HEK293 (cell line): ENCODE results near the gene NKD1.

Source experiments
- CTCF ChIA-PET: fragments of 350-600 bp; formaldehyde crosslinking; extraction: SDS; loops from one replicate; lab custom pipeline; 2021; ENCODE audit warnings: antibody characterized with exemption; lab: Yijun Ruan, JAX
- POLR2A ChIA-PET: fragments of 300-600 bp; formaldehyde crosslinking; extraction: SDS; loops from one replicate; lab custom pipeline; 2020; ENCODE audit warnings: antibody characterized with exemption, inconsistent platforms; lab: Yijun Ruan, JAX
- H3K27ac ChIP-seq: fragments of 200-500 bp; sonication (Bioruptor generic); 2 replicates; pipeline ENCODE4 v1.5.1; 2014; ENCODE audit warnings: low read depth, low read length, control low read depth, inconsistent platforms; ENCODE audit errors: extremely low read depth
- H3K36me3 ChIP-seq, 2 experiments: fragments of 200-500 bp in 1 of 2; sonication (Bioruptor generic) in 1 of 2; 1 replicate in 1 of 2; 2 replicates in 1 of 2; pipeline ENCODE4 v1.5.1; 2014 to 2017; ENCODE audit warnings: inconsistent platforms in 2 of 2, low read length in 2 of 2; ENCODE audit not compliant: control insufficient read depth in 2 of 2, insufficient read depth in 1 of 2
- H3K4me1 ChIP-seq: fragments of 200-500 bp; sonication (Bioruptor generic); 2 replicates; pipeline ENCODE4 v1.5.1; 2014; ENCODE audit warnings: mild to moderate bottlenecking, low read length, inconsistent platforms; ENCODE audit not compliant: control insufficient read depth, insufficient read depth
- H3K4me3 ChIP-seq: 2 replicates; pipeline ENCODE4 v1.5.1; 2011; ENCODE audit warnings: low read depth, mild to moderate bottlenecking, control low read depth, low read length, moderate library complexity
- H3K9me3 ChIP-seq: fragments of 200-500 bp; sonication (Bioruptor generic); 2 replicates; pipeline ENCODE4 v1.5.1; 2014; ENCODE audit warnings: low read depth, low read length, inconsistent platforms; ENCODE audit not compliant: control insufficient read depth, insufficient read depth
- KLF8 ChIP-seq: fragments of 450-650 bp; formaldehyde crosslinking; IDR thresholded peaks from 2 replicates; pipeline ENCODE4 v1.5.1; 2016; ENCODE audit warnings: missing biosample characterization, missing genetic modification characterization
- KLF9 ChIP-seq: fragments of 450-650 bp; formaldehyde crosslinking; IDR thresholded peaks from 2 replicates; pipeline ENCODE4 v1.5.1; 2016; ENCODE audit warnings: missing biosample characterization, missing genetic modification characterization, low read depth
- MYNN ChIP-seq: fragments of 450-650 bp; formaldehyde crosslinking; IDR thresholded peaks from 2 replicates; pipeline ENCODE4 v1.5.1; 2016; ENCODE audit warnings: missing biosample characterization, missing genetic modification characterization, borderline replicate concordance
- YY2 ChIP-seq: fragments of 450-650 bp; formaldehyde crosslinking; IDR thresholded peaks from 2 replicates; pipeline ENCODE4 v1.5.1; 2016; ENCODE audit warnings: missing biosample characterization, missing genetic modification characterization
- ZNF138 ChIP-seq: fragments of 450-650 bp; formaldehyde crosslinking; IDR thresholded peaks from 2 replicates; pipeline ENCODE4 v1.5.1; 2016; ENCODE audit warnings: missing biosample characterization, missing genetic modification characterization, borderline replicate concordance
- ZNF157 ChIP-seq: fragments of 450-650 bp; formaldehyde crosslinking; IDR thresholded peaks from 2 replicates; pipeline ENCODE4 v1.5.1; 2016; ENCODE audit warnings: missing biosample characterization, missing genetic modification characterization
- ZNF16 ChIP-seq: fragments of 450-650 bp; formaldehyde crosslinking; IDR thresholded peaks from 2 replicates; pipeline ENCODE4 v1.5.1; 2016; ENCODE audit warnings: low read depth, missing biosample characterization, missing genetic modification characterization
- ZNF202 ChIP-seq: fragments of 450-650 bp; formaldehyde crosslinking; IDR thresholded peaks from 2 replicates; pipeline ENCODE4 v1.5.1; 2016; ENCODE audit warnings: missing biosample characterization, missing genetic modification characterization, borderline replicate concordance
- ZNF274 ChIP-seq, 2 experiments: fragments of 200-500 bp in 1 of 2; fragments of 450-650 bp in 1 of 2; sonication (Bioruptor generic) in 1 of 2; formaldehyde crosslinking in 1 of 2; IDR thresholded peaks; 2 replicates each; pipeline versions ENCODE4 v1.5.1 to v1.6.1; 2014 to 2016; ENCODE audit warnings: borderline replicate concordance in 1 of 2, inconsistent platforms in 1 of 2, low read length in 1 of 2, missing biosample characterization in 1 of 2, missing genetic modification characterization in 1 of 2
- ZNF354C ChIP-seq: fragments of 450-650 bp; formaldehyde crosslinking; IDR thresholded peaks from 2 replicates; pipeline ENCODE4 v1.5.1; 2016; ENCODE audit warnings: missing biosample characterization, missing genetic modification characterization, low read depth, borderline replicate concordance
- ZNF391 ChIP-seq: fragments of 450-650 bp; formaldehyde crosslinking; IDR thresholded peaks from 2 replicates; pipeline ENCODE4 v1.5.1; 2016; ENCODE audit warnings: low read depth, missing biosample characterization, missing genetic modification characterization, borderline replicate concordance
- ZNF623 ChIP-seq: fragments of 450-650 bp; formaldehyde crosslinking; IDR thresholded peaks from 2 replicates; pipeline ENCODE4 v1.5.1; 2016; ENCODE audit warnings: missing biosample characterization, missing genetic modification characterization
- ZNF76 ChIP-seq: fragments of 450-650 bp; formaldehyde crosslinking; IDR thresholded peaks from 2 replicates; pipeline ENCODE4; 2016; ENCODE audit warnings: low read depth, missing biosample characterization, missing genetic modification characterization, borderline replicate concordance
- TF ChIP-seq, protein P1 (sequence below): fragments of 450-650 bp; formaldehyde crosslinking; IDR thresholded peaks from 2 replicates; pipeline ENCODE4 v1.5.1; 2016; ENCODE audit warnings: missing biosample characterization, missing genetic modification characterization
- TF ChIP-seq, protein P2 (sequence below): fragments of 450-650 bp; IDR thresholded peaks from 2 replicates; pipeline ENCODE4 v1.5.1; 2018; ENCODE audit warnings: missing biosample characterization, missing genetic modification characterization
- TF ChIP-seq, protein P3 (sequence below): fragments of 450-650 bp; formaldehyde crosslinking; IDR thresholded peaks from 2 replicates; pipeline ENCODE4 v1.5.1; 2017; ENCODE audit warnings: missing biosample characterization, mild to moderate bottlenecking, missing genetic modification characterization, moderate library complexity

Gene NKD1

DNA sequence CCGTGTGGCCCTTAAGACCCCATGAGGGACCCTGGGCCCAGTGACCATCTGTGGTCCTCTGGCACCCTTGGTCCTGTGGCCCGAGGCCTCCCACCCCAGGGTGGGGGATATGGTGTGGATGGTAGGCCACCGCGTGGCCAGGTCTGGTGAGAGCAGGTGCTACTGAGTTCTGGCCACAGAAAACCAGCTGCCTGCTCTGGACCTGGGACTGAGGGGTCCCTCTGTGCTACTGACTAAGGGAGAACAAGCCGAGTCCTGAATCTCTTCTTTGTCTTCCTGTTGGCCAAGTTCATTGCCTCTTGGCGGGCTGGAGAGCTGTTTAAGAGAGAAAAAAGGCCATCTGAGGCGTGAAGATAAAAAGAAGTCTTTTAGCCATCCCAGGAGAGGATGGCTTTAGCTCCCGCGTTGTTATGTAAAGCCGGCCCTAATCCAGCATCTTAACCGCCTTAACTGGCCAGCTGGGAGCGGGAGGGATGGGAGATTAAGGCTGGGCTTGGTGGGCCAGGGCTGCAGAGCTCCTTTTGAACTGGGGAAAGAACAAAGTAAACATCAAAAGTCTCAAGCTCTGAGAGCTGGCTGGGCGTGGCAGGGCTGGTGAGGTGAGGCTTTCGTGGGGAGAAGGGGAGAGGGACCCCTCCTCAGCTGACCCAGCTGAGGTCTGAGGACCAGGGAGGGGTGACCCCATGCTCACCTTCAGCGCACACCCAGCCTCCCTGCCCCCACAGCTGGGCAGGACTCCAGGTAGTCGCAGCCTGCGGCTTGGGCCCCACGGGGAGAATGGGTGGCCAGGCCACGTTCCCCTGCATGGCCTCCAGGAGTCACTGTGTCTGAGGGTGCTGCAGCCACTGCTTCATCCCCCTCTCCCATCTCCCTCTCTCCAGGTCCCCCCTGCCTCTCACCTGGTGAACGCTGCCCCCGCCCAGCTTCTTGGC is 62.4 kb downstream of the NKD1 start:
- ChIA-PET CTCF (interaction anchor here (1.3 to 3.0 kb wide), 3 partner anchors 55 to 586 kb away, joined by 3 to 8 read pairs (median 3); partner anchors contain the start of gene CNEP1R1), POLR2A (no interaction called here)
- no peak overlapping the region for H3K4me3 ChIP-seq
- H3K4me1 ChIP-seq = no peaks in the 10 kb centered on the region
- H3K9me3 ChIP-seq = no peaks in the 10 kb centered on the region
- TF ChIP-seq ZNF157 (tag by site-specific recombination) = no peak
- TF ChIP-seq, protein P1, sequence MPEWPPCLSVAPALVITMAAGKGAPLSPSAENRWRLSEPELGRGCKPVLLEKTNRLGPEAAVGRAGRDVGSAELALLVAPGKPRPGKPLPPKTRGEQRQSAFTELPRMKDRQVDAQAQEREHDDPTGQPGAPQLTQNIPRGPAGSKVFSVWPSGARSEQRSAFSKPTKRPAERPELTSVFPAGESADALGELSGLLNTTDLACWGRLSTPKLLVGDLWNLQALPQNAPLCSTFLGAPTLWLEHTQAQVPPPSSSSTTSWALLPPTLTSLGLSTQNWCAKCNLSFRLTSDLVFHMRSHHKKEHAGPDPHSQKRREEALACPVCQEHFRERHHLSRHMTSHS = no peak
- TF ChIP-seq KLF9 = no peak
- TF ChIP-seq, protein P2, sequence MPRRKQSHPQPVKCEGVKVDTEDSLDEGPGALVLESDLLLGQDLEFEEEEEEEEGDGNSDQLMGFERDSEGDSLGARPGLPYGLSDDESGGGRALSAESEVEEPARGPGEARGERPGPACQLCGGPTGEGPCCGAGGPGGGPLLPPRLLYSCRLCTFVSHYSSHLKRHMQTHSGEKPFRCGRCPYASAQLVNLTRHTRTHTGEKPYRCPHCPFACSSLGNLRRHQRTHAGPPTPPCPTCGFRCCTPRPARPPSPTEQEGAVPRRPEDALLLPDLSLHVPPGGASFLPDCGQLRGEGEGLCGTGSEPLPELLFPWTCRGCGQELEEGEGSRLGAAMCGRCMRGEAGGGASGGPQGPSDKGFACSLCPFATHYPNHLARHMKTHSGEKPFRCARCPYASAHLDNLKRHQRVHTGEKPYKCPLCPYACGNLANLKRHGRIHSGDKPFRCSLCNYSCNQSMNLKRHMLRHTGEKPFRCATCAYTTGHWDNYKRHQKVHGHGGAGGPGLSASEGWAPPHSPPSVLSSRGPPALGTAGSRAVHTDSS (tag by site-specific recombination) = no peak
- no peak for TF ChIP-seq MYNN
- TF ChIP-seq ZNF138 (tag by site-specific recombination) = no peak
- TF ChIP-seq, protein P3, sequence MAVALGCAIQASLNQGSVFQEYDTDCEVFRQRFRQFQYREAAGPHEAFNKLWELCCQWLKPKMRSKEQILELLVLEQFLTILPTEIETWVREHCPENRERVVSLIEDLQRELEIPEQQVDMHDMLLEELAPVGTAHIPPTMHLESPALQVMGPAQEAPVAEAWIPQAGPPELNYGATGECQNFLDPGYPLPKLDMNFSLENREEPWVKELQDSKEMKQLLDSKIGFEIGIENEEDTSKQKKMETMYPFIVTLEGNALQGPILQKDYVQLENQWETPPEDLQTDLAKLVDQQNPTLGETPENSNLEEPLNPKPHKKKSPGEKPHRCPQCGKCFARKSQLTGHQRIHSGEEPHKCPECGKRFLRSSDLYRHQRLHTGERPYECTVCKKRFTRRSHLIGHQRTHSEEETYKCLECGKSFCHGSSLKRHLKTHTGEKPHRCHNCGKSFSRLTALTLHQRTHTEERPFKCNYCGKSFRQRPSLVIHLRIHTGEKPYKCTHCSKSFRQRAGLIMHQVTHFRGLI (tag by site-specific recombination) = no peak
- TF ChIP-seq ZNF274 (IDR thresholded peaks at IDR 0.05; ENCODE audit: low read length) = no peak
- TF ChIP-seq ZNF274 (tag by site-specific recombination; IDR thresholded peaks at IDR 0.05; ENCODE audit: borderline replicate concordance) = no peak
- TF ChIP-seq ZNF391 (tag by site-specific recombination) = no peak
- H3K36me3 ChIP-seq = no peaks in the 10 kb centered on the region
- H3K27ac ChIP-seq = no peak overlapping the region

DNA sequence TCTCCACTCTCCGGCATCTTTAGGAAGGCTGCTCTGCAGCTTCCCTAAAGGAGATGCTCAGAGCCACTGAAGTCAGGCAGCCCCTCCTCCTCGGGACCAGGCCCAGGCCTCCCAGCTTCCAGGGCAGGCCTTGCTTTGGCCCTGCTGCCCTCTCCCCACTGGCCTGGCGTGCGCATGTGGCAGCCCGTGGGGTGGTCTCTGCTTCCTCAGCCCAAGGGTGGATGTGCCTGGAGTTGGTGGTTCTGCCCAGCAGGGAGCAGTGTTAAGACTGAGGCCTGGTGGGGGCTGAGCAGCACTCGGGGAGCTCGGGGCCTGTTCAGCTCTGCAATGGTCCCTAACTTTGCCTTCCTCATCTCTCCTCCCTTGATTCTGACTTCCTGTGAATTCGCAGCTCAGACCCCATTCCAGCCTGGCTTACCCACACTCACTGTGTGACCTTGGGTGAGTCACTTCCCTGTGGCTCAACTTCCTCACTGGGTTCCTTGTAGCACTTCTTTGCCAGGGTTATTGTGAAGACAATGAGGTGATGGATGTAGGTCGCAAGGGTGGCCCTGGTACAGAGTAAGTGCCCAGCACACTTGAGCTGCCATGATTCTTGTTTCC is 63.2 kb downstream of the NKD1 start:
- TF ChIP-seq ZNF16 (tag by site-specific recombination) = no peak
- no peak for TF ChIP-seq ZNF202 (tag by site-specific recombination)
- no peak for TF ChIP-seq ZNF623 (tag by site-specific recombination)
- TF ChIP-seq ZNF138 (tag by site-specific recombination) = no peak
- TF ChIP-seq YY2 = no peak
- no peak for TF ChIP-seq ZNF76 (tag by site-specific recombination)
- TF ChIP-seq ZNF354C = no peak
- TF ChIP-seq KLF8 (tag by site-specific recombination) = no peak
- TF ChIP-seq, all 188 proteins: peak for 0
- POLR2A ChIA-PET = no interaction called here
- H3K27ac ChIP-seq = no peak overlapping the region
- no peaks in the 10 kb centered on the region for H3K4me1 ChIP-seq
- CTCF ChIA-PET = no interaction called here
- no peaks in the 10 kb centered on the region for H3K9me3 ChIP-seq
- H3K4me3 ChIP-seq = no peak overlapping the region
- H3K36me3 ChIP-seq = no peaks in the 10 kb centered on the region
